Adrenal gland (tissue), 5 donors: ENCODE data around the gene SIM1.

Experiments
- CTCF ChIP-seq, 6 experiments: fragments of 450-650 bp in 4 of 6; fragments of 200-600 bp in 2 of 6; sonication (generic) in 1 of 6; IDR thresholded peaks; 1 replicate in 5 of 6; 2 replicates in 1 of 6; pipeline versions ENCODE4 v1.5.1 to v1.8.0; 2016 to 2021; ENCODE audit warnings: antibody characterized with exemption in 6 of 6, mild to moderate bottlenecking in 2 of 6, moderate library complexity in 1 of 6
- POLR2A ChIP-seq, 2 donors: fragments of 450-650 bp; IDR thresholded peaks; one replicate each; pipeline ENCODE4 v1.6.1; 2017; ENCODE audit warnings: antibody characterized with exemption in 2 of 2, mild to moderate bottlenecking in 2 of 2, moderate library complexity in 1 of 2
- donor health status: DM: no; HTN: no; CAD: no.

- TF ChIP-seq POLR2A (IDR thresholded peaks at IDR 0.05) (no peak), CTCF (IDR thresholded peaks at IDR 0.05) (no peak)
Measured at GRCh38 chr6:100459592-100460184, 5.0 kb downstream of the SIM1 start.
